Glutamatergic neuron (in vitro differentiated cells): ENCODE results near the gene CCDC117. TPM values are rescaled to one million over a fixed set of nuclear protein-coding genes. Genes with fewer than 3 reads are reported as not detected.
"Not testable (repeated sequence)": the region's sequence is repeated elsewhere in the genome, so short reads cannot be mapped to it uniquely, and the experiment has no call there.

Experiments used
- DNase-seq: peaks from one replicate; pipeline ENCODE4 v3.0.0; 2022
- H3K27ac Mint-ChIP-seq: one replicate; pipeline ENCODE4 v1.8.0; 2020; ENCODE audit warnings: mild to moderate bottlenecking, mixed read lengths, inconsistent platforms; ENCODE audit not compliant: unreplicated experiment
- H3K27me3 Mint-ChIP-seq: one replicate; pipeline ENCODE4 v1.8.0; 2020; ENCODE audit warnings: mild to moderate bottlenecking, moderate library complexity, mixed read lengths, inconsistent platforms; ENCODE audit not compliant: unreplicated experiment
- H3K36me3 Mint-ChIP-seq: one replicate; pipeline ENCODE4 v1.8.0; 2020; ENCODE audit warnings: mild to moderate bottlenecking, mixed read lengths, inconsistent platforms; ENCODE audit not compliant: unreplicated experiment
- H3K4me1 Mint-ChIP-seq: one replicate; pipeline ENCODE4 v1.8.0; 2020; ENCODE audit warnings: mild to moderate bottlenecking, low read depth, mixed read lengths, inconsistent platforms; ENCODE audit not compliant: unreplicated experiment
- H3K4me3 Mint-ChIP-seq: one replicate; pipeline ENCODE4 v1.8.0; 2020; ENCODE audit warnings: mild to moderate bottlenecking, mixed read lengths, inconsistent platforms; ENCODE audit not compliant: unreplicated experiment
- H3K9me3 Mint-ChIP-seq: one replicate; pipeline ENCODE4 v1.8.0; 2020; ENCODE audit warnings: mild to moderate bottlenecking, moderate library complexity, mixed read lengths, inconsistent platforms; ENCODE audit not compliant: unreplicated experiment
- CTCF ChIP-seq: fragments of 200-600 bp; sonication (generic); IDR thresholded peaks from one replicate; pipeline ENCODE4 v1.5.0; 2021; ENCODE audit not compliant: partially characterized antibody, unreplicated experiment
- total RNA-seq: library from RNA; stranded (reverse); fragmentation: NEBNext Ultra II Directional; extraction: Animal tissue kit (Norgen Biotek cat#: 25700); gene quantifications from one replicate; pipeline ENCODE4 v1.2.1, GENCODE V29; 2021; ENCODE audit not compliant: unreplicated experiment

The CCDC117 gene
- total RNA-seq, 1 donor from 2014 or later, result 11.7 TPM

DNA sequence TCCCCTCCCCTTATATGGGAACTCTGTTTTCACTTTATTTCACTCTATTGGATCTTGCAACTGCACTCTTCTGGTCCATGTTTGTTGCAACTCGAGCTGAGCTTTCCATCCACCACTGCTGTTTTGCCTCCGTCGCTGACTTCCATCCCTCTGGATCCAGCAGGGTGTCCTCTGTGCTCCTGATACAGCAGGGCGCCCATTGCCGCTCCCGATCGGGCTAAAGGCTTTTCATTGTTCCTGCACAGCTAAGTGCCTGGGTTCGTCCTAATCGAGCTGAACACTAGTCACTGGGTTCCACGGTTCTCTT, 11.1 kb upstream of the CCDC117 start:
- Mint-ChIP-seq H3K36me3 (no peaks in the 10 kb centered on the region), H3K27me3 (peaks cover 1% of the 10 kb centered on the region), H3K4me1 (no peaks in the 10 kb centered on the region), H3K27ac (no peak overlapping the region), H3K4me3 (no peak overlapping the region), H3K9me3 (no peaks in the 10 kb centered on the region)
- TF ChIP-seq CTCF, result no peak
- no peak for DNase-seq

GRCh38 chr22:28762000-28762399, 10.5 kb upstream of the CCDC117 start:
- H3K4me1 Mint-ChIP-seq, H3K9me3 Mint-ChIP-seq, DNase-seq, H3K4me3 Mint-ChIP-seq, H3K27me3 Mint-ChIP-seq, H3K36me3 Mint-ChIP-seq, H3K27ac Mint-ChIP-seq: not testable (repeated sequence)

DNA sequence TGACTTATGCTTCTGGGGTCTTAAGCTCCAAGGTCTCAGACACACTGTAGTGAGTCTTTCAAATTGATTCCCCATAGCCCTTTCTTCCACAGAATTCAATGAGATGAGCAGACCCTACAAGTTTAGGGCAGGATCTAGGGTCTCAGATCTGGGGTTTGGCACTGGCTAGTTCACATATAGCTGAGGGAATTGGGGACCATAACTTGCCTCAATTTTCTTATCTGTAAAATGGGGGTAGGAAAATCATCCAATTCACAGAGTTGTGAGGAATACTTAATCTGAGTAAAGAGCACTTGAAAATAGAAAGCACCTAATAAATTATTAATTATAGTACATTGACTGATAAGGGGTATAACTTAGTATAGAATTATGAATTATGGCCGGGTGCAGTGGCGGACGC, 5.9 kb upstream of the CCDC117 start:
- H3K27ac Mint-ChIP-seq, result no peak overlapping the region
- peaks cover 2% of the 10 kb centered on the region for H3K9me3 Mint-ChIP-seq
- no peak overlapping the region for H3K4me3 Mint-ChIP-seq
- no peaks in the 10 kb centered on the region for H3K4me1 Mint-ChIP-seq
- DNase-seq, result no peak
- H3K36me3 Mint-ChIP-seq, result no peaks in the 10 kb centered on the region
- no peak for TF ChIP-seq CTCF
- peaks cover 3% of the 10 kb centered on the region for H3K27me3 Mint-ChIP-seq

DNA sequence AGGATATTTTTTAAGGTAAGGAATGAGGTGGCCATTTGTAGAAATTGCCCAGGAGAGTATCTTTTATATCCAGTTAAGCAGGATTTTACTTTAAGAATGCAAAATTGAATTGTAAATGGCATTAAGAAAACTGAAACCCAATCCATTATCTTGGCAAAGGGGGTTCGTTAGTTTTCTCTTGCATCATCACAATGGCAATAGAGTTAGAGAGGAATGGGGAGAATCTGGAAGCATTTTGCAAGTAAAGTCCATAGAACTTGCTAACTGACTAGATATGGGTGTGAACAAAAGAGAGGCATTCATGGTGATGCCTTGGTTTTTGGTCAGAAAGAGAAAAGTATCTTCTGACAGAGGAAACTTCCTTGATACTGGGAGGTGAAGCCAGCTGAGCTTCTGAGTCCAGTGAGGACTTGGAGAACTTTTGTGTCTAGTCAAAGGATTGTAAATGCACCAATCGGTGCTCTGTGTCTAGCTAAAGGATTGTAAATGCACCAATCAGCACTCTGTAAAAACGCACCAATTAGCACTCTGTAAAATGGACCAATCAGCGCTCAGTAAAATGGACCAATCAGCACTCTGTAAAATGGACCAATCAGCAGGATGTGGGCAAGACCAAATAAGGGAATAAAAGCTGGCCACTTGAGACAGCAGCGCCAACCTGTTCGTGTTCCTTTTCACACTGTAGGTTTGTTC, 3.6 kb upstream of the CCDC117 start:
- peaks cover 5% of the 10 kb centered on the region for H3K27me3 Mint-ChIP-seq
- no peak overlapping the region for H3K27ac Mint-ChIP-seq
- peaks cover 2% of the 10 kb centered on the region for H3K9me3 Mint-ChIP-seq
- no peak for TF ChIP-seq CTCF
- peaks cover 5% of the 10 kb centered on the region for H3K4me1 Mint-ChIP-seq
- no peak for DNase-seq
- no peaks in the 10 kb centered on the region for H3K36me3 Mint-ChIP-seq
- no peak overlapping the region for H3K4me3 Mint-ChIP-seq

DNA sequence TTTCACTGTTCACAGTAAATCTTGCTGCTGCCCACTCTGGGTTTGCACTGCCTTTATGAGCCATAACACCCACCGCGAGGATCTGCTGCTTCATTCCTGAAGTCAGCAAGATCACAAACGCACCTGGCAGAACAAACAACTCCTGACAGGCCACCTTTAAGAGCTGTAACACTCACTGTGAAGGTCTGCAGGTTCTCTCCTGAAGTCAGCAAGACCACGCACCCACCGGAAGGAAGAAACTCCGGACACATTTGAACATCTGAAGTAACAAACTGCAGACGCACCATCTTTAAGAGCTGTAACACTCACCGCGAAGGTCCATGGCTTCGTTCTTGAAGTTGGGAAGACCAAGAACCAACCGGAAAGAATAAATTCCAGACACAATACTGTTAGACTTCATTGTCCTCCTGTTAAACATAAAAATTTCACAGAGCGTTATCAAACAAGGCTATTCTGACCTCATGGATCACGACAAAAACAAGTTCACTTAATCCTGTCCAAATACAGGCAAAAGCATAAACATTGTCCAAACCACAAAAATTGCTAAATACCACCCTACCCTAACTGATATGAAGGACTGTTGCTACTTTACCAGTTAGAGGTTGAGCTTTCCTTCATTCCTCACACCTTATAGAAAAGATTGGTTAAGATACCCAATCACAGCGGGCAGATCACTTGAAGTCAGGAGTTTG, 3.0 kb upstream of the CCDC117 start:
- Mint-ChIP-seq H3K36me3 (no peaks in the 10 kb centered on the region), H3K4me3 (no peak overlapping the region), H3K9me3 (peaks cover 2% of the 10 kb centered on the region), H3K27me3 (peaks cover 5% of the 10 kb centered on the region), H3K4me1 (peaks cover 5% of the 10 kb centered on the region), H3K27ac (no peak overlapping the region)
- DNase-seq, result no peak
- no peak for TF ChIP-seq CTCF
